GM23248 (cell line): ENCODE data around the gene ARHGEF37. TPM values are rescaled to one million over a fixed set of nuclear protein-coding genes. Genes with fewer than 3 reads are reported as not detected.

ENCODE experiments used
- DNase-seq: peaks from one replicate; pipeline ENCODE4 v3.0.0-alpha.2; 2015
- H2AFZ ChIP-seq: fragments of 200-600 bp; sonication (generic); 2 replicates; pipeline ENCODE4 v1.6.1; 2016; ENCODE audit warnings: antibody characterized with exemption
- H3F3A ChIP-seq: fragments of 200-600 bp; sonication (generic); 2 replicates; pipeline ENCODE4 v1.6.1; 2016; ENCODE audit warnings: mild to moderate bottlenecking, antibody characterized with exemption, mixed run types; ENCODE audit not compliant: insufficient read depth
- H3K27ac ChIP-seq: fragments of 200-600 bp; sonication (generic); 2 replicates; pipeline ENCODE4 v1.5.1; 2016; ENCODE audit warnings: mild to moderate bottlenecking
- H3K27me3 ChIP-seq: fragments of 200-600 bp; sonication (generic); replicated peaks from 2 replicates; pipeline ENCODE4 v1.6.1; 2016; ENCODE audit warnings: mild to moderate bottlenecking; ENCODE audit not compliant: insufficient read depth
- H3K36me3 ChIP-seq: fragments of 200-600 bp; sonication (generic); 2 replicates; pipeline ENCODE4 v1.6.1; 2016; ENCODE audit warnings: low read depth, mild to moderate bottlenecking
- H3K4me1 ChIP-seq: fragments of 200-600 bp; sonication (generic); 2 replicates; pipeline ENCODE4 v1.6.1; 2016; ENCODE audit warnings: mild to moderate bottlenecking; ENCODE audit not compliant: insufficient read depth
- H3K4me2 ChIP-seq: fragments of 200-600 bp; sonication (generic); one replicate; pipeline ENCODE4 v1.6.1; 2016; ENCODE audit warnings: mild to moderate bottlenecking; ENCODE audit not compliant: unreplicated experiment
- H3K4me3 ChIP-seq: fragments of 200-600 bp; sonication (generic); 2 replicates; pipeline ENCODE4 v1.5.1; 2016; ENCODE audit warnings: mild to moderate bottlenecking
- H3K79me2 ChIP-seq: fragments of 200-600 bp; sonication (generic); 2 replicates; pipeline ENCODE4 v1.6.1; 2016; ENCODE audit warnings: mild to moderate bottlenecking; ENCODE audit not compliant: insufficient read depth
- H3K9ac ChIP-seq: fragments of 200-600 bp; sonication (generic); 2 replicates; pipeline ENCODE4 v1.6.1; 2016; ENCODE audit warnings: mild to moderate bottlenecking
- H3K9me2 ChIP-seq: fragments of 200-600 bp; sonication (generic); 2 replicates; pipeline ENCODE4 v1.6.1; 2016; ENCODE audit warnings: mixed run types, mild to moderate bottlenecking, moderate library complexity; ENCODE audit not compliant: insufficient read depth
- H3K9me3 ChIP-seq: fragments of 200-600 bp; sonication (generic); one replicate; pipeline ENCODE4 v1.6.1; 2017; ENCODE audit warnings: low read depth
- H4K20me1 ChIP-seq: fragments of 200-600 bp; sonication (generic); 2 replicates; pipeline ENCODE4 v1.6.0; 2016; ENCODE audit not compliant: insufficient read depth
- EZH2 ChIP-seq: fragments of 200-600 bp; sonication (generic); IDR thresholded peaks from 2 replicates; pipeline ENCODE4 v1.6.1; 2018; ENCODE audit warnings: antibody characterized with exemption, mild to moderate bottlenecking; ENCODE audit not compliant: insufficient read depth, poor library complexity, severe bottlenecking
- EZH2phosphoT487 ChIP-seq: fragments of 200-600 bp; sonication (generic); IDR thresholded peaks from 2 replicates; pipeline ENCODE4 v1.6.1; 2018; ENCODE audit warnings: antibody characterized with exemption, moderate library complexity, mild to moderate bottlenecking, low read depth; ENCODE audit not compliant: insufficient read depth
- WGBS, 2 experiments: methylation state at CpG; one replicate each; pipeline ENCODE4 v1.1.6; 2015 to 2017; ENCODE audit warnings: low lambda C conversion rate in 2 of 2, low coverage in 1 of 2; ENCODE audit errors: missing lambda C conversion rate in 2 of 2; 5-methylcytosine and 5-hydroxymethylcytosine counted together
- in situ Hi-C: fragments of 300-500 bp; cut with MboI; formaldehyde crosslinking; loops from 2 replicates; pipeline ENCODE4 v1.15.0; 2020
- polyA plus RNA-seq: library from polyadenylated mRNA; unstranded; fragments of >200 nt; fragmentation: Nextera tagmentation; extraction: Ambion mirVana; gene quantifications from 2 replicates; pipeline ENCODE4 v1.2.1, GENCODE V29; 2016
- total RNA-seq: library from RNA; depleted of rRNA; stranded (reverse); fragments of >200 nt; shearing (Covaris generic); gene quantifications from 2 replicates; pipeline ENCODE4 v1.2.3, GENCODE V29; 2014

Gene ARHGEF37
- total and polyA plus RNA-seq, 2 experiments from 2014 or later = 0.51 to 0.97 TPM

DNA sequence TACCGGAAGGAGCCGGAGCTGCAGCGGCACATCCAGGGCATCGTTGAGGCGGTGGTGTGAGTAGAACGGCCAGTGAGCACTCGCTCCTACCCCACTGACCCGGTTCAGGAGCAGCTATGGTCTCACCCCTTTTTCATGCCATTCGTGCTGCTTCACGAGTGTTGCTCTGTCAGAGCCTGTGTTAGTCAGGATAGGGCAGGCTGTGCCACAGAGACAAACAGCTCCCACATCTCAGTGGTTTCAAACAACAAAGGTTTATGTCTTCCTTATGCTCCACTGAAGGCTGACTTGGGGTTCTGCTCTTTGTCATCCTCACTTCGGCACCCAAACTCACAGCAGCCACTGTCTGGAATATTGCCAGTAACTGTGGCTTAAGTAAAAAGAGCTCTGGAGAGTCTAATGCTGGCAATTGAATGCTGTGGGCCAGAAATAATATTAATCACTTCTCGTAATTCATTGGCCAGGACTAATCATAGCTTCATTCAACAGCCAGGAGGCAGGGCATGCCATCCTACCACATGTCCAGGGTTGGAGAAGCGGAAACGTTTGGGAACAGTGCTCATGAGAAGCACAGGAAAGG, 28.4 kb downstream of the ARHGEF37 start:
- Histone ChIP-seq H3K4me2 (no peak overlapping the region), H3K27ac (no peak overlapping the region), H3K4me3 (no peak overlapping the region), H3K9me2 (no peaks in the 10 kb centered on the region), H4K20me1 (no peaks in the 10 kb centered on the region), H3K79me2 (no peaks in the 10 kb centered on the region), H3K27me3 (no peaks in the 10 kb centered on the region), H3K36me3 (no peaks in the 10 kb centered on the region), H3K9me3 (no peaks in the 10 kb centered on the region), H3K4me1 (peaks cover 11% of the 10 kb centered on the region), H3K9ac (no peak overlapping the region), H3F3A (peaks cover 5% of the 10 kb centered on the region; the same call in 1 of the 2 replicates), H2AFZ (no peak overlapping the region)
- no peak for TF ChIP-seq EZH2
- TF ChIP-seq EZH2phosphoT487 = no peak
- in situ Hi-C loops = no loop called here
- WGBS, 2 experiments = 88 to 94% methylated on average over 14 of the region's 14 CpGs
- DNase-seq = no peak

DNA sequence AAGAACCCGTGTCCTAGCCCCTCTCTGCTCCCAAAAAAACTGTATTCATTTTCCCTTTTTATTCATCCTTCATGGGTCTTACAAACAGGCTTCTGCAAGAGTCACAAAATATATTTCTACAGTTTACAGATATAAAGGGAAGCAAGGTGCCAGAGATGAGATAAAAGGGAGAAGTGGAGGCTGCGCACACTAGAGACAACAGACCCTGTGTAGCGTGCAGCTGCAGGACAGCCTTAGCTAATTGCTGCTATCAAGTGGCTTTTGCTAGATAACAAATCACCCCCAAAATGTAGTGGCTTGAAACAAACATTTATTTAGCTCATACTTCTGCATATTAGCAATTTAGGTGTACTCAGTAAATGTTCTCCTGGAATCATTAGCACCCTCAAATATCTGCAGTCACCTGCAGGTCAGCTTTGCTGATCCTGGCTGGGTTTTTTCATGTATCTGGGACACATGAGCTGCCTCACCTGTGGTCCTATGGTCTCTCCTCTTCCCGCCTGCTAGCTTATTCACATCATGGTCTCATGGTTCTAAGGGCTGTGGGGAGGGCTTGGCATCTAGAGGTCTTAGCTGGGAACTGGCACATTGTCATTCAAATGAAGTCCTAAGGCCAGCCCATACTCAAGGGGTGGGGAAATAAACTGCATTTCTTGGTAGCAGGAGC, 29.4 kb downstream of the ARHGEF37 start:
- no peak for DNase-seq
- TF ChIP-seq EZH2phosphoT487 (no peak), EZH2 (no peak)
- H2AFZ ChIP-seq = no peak overlapping the region
- no peak overlapping the region for H3K4me3 ChIP-seq
- no peaks in the 10 kb centered on the region for H3K9me2 ChIP-seq
- no peaks in the 10 kb centered on the region for H3K9me3 ChIP-seq
- no peaks in the 10 kb centered on the region for H3K36me3 ChIP-seq
- 94 to 95% methylated on average over 4 of the region's 4 CpGs for WGBS, 2 experiments
- H3K9ac ChIP-seq = no peak overlapping the region
- no peaks in the 10 kb centered on the region for H3K79me2 ChIP-seq
- peaks cover 7% of the 10 kb centered on the region for H3K4me1 ChIP-seq
- H3K27ac ChIP-seq = peak overlapping the region; percentile 25; the same call in 1 of the 2 replicates
- no peaks in the 10 kb centered on the region for H4K20me1 ChIP-seq
- in situ Hi-C loops = no loop called here
- no peak overlapping the region for H3K4me2 ChIP-seq
- no peaks in the 10 kb centered on the region for H3K27me3 ChIP-seq
- peaks cover under 1% of the 10 kb centered on the region; the same call in 1 of the 2 replicates for H3F3A ChIP-seq

DNA sequence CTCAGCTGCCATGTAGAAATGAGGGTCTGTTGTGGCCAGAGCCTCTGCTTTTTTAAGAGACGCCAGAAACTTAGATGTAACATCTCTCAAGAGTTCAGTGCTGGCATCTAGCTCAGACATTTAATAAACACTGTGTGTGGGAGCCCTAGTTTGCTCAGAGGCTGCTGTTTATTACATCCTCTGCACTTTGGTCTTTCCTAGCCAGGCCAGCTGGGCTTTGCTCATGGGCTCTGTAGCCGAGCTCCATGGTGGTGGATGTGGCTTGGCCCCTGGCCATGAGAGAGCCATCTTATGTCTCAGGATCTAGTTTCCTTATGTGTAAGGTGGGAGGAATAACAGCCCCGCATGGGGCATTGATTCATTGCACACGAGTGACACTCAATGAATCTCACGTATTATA, 30.0 kb downstream of the ARHGEF37 start:
- peak; percentile 68 for DNase-seq
- Histone ChIP-seq H3K79me2 (no peaks in the 10 kb centered on the region), H3K9ac (no peak overlapping the region), H3K36me3 (no peaks in the 10 kb centered on the region), H3K27me3 (no peaks in the 10 kb centered on the region), H3K9me2 (no peaks in the 10 kb centered on the region), H2AFZ (0 out of 2 replicates have a peak overlapping the region, but pooled peaks have one; percentile 15), H3K4me2 (no peak overlapping the region), H4K20me1 (no peaks in the 10 kb centered on the region), H3K4me3 (no peak overlapping the region), H3F3A (no peaks in the 10 kb centered on the region), H3K4me1 (peaks cover 3% of the 10 kb centered on the region; the same call in 1 of the 2 replicates), H3K27ac (peak overlapping the region; percentile 25; the same call in 1 of the 2 replicates), H3K9me3 (no peaks in the 10 kb centered on the region)
- TF ChIP-seq EZH2 (no peak), EZH2phosphoT487 (no peak)
- in situ Hi-C loops = no loop called here
- WGBS, 2 experiments = 50 to 55% methylated on average over 5 of the region's 5 CpGs

DNA sequence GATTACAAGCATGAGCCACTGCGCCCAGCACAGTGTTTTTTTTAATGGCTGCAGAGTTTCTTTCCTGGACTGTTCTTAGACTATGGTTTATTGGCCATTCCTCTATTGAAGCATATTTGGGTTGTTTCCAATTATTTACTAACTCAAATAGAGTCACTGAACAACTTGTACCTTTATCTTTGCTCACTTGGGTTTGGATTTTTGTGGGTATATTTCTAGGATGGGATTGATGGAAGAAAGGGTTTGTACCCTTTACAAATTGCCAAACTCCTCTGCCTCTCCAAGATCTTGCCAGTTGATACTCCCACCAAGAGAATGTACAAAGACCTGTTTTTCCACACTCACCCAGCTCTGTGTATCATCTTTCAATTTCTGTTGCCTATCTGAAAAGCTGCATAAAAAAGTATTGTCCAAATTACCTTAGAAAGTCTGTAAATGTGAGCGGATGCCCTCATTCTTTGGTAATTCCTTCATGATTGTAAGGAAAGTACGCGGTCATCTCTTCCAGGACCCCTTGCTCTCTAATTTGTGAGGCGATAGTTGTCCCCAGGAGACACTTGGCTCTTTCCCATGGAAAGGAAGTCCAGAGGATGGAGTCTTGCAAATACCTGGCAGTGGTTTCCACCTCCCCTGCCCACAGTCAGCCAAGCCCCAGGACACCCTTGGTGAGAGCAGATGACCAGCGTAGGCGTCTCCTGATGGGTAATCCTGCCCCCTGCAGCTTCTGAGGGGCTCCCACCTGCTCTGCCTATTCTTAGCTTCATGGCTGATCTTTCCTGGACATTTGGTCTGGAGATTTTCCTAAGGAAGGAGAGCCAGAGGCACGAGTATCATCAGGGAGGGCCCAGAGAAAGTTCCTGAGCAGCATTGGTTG, 33.0 kb downstream of the ARHGEF37 start:
- in situ Hi-C loops = no loop called here
- WGBS, 2 experiments = 86 to 92% methylated on average over 8 of the region's 8 CpGs

More for the DNA sequence above, 33.0 kb downstream of the ARHGEF37 start:
- H3K9me2 ChIP-seq = no peaks in the 10 kb centered on the region
- H3K4me1 ChIP-seq = peaks cover 10% of the 10 kb centered on the region
- H3K27me3 ChIP-seq = no peaks in the 10 kb centered on the region
- no peak for TF ChIP-seq EZH2
- no peak for TF ChIP-seq EZH2phosphoT487
- no peak for DNase-seq
- no peaks in the 10 kb centered on the region for H3K79me2 ChIP-seq
- no peak overlapping the region for H3K4me2 ChIP-seq
- H3F3A ChIP-seq = peaks cover 4% of the 10 kb centered on the region; the same call in 1 of the 2 replicates
- no peak overlapping the region for H3K9ac ChIP-seq
- H3K27ac ChIP-seq = no peak overlapping the region
- no peaks in the 10 kb centered on the region for H3K36me3 ChIP-seq
- no peak overlapping the region for H3K4me3 ChIP-seq
- no peaks in the 10 kb centered on the region for H3K9me3 ChIP-seq
- H2AFZ ChIP-seq = no peak overlapping the region
- H4K20me1 ChIP-seq = no peaks in the 10 kb centered on the region
